GM12878 (cell line): ENCODE results near the gene PRPF18. TPM values are rescaled to one million over a fixed set of nuclear protein-coding genes. Genes with fewer than 3 reads are reported as not detected.

Experiments
- ATAC-seq: fragments of 200-7000 bp; cut with Tn5 transposase; 3 replicates; pipeline ENCODE4 v1.9.1; 2020; ENCODE audit warnings: mild to moderate bottlenecking, moderate library complexity
- BruUV-seq: library from RNA; stranded (reverse); fragments of 400-500 nt; replicated peaks from 2 replicates; lab custom pipeline; 2021; lab: Mats Ljungman, UMichigan
- CTCF ChIA-PET: fragments of 300-600 bp; sonication (Branson Sonifier 250); formaldehyde crosslinking; extraction: SDS; loops from one replicate; lab custom pipeline; 2021; ENCODE audit warnings: inconsistent platforms; lab: Yijun Ruan, JAX
- POLR2A ChIA-PET: fragments of 350-600 bp; formaldehyde crosslinking; extraction: SDS; loops from one replicate; lab custom pipeline; 2021; ENCODE audit warnings: inconsistent platforms; lab: Charles Lee
- RAD21 ChIA-PET: fragments of 300-600 bp; sonication (Branson Sonifier 250); formaldehyde crosslinking; loops from one replicate; lab custom pipeline; 2023; ENCODE audit warnings: antibody characterized with exemption; ENCODE audit not compliant: unreplicated experiment; lab: Charles Lee
- SMC1A ChIA-PET: fragments of 300-600 bp; sonication (Branson Sonifier 250); formaldehyde crosslinking; loops from one replicate; lab custom pipeline; 2023; ENCODE audit not compliant: unreplicated experiment, uncharacterized antibody; lab: Charles Lee
- DNase-seq: peaks from one replicate; pipeline ENCODE4 v3.0.0-alpha.2; 2011; ENCODE audit warnings: low read depth, low spot score
- FAIRE-seq: peaks from 3 replicates; lab custom pipeline; 2011; peaks lifted over from hg19 to GRCh38; lab: Jason Lieb, UNC
- H2AFZ ChIP-seq: 2 replicates; pipeline ENCODE4 v1.6.0; 2011; ENCODE audit warnings: low read depth, low read length, control low read depth; ENCODE audit not compliant: control insufficient read depth
- H3K27ac ChIP-seq: 2 replicates; pipeline ENCODE4 v1.5.1; 2011; ENCODE audit warnings: control low read depth; ENCODE audit not compliant: control insufficient read depth, insufficient read depth
- H3K27me3 ChIP-seq, 2 experiments: replicated peaks in 1 of 2; 2 replicates each; pipeline versions ENCODE4 v1.6.0 to v1.6.1; 2011; ENCODE audit warnings: low read length in 1 of 2; ENCODE audit not compliant: control insufficient read depth in 2 of 2, insufficient read depth in 2 of 2
- H3K36me3 ChIP-seq, 2 experiments: 2 replicates each; pipeline ENCODE4 v1.5.1; 2011; ENCODE audit warnings: low read length in 1 of 2; ENCODE audit not compliant: control insufficient read depth in 2 of 2, insufficient read depth in 2 of 2
- H3K4me1 ChIP-seq: 2 replicates; pipeline ENCODE4 v1.6.1; 2011; ENCODE audit warnings: mild to moderate bottlenecking, low read length, moderate library complexity, mixed read lengths; ENCODE audit not compliant: control insufficient read depth, insufficient read depth
- H3K4me2 ChIP-seq: 2 replicates; pipeline ENCODE4 v1.6.0; 2011; ENCODE audit warnings: control low read depth; ENCODE audit not compliant: control insufficient read depth, insufficient read depth
- H3K4me3 ChIP-seq: fragments of 200-600 bp; sonication (generic); 2 replicates; pipeline ENCODE4 v1.5.1; 2016
- H3K79me2 ChIP-seq: 2 replicates; pipeline ENCODE4 v1.6.0; 2011; ENCODE audit warnings: low read length; ENCODE audit not compliant: control insufficient read depth, insufficient read depth
- H3K9ac ChIP-seq: 2 replicates; pipeline ENCODE4 v1.8.0; 2011; ENCODE audit warnings: low read length, control low read depth, mixed read lengths; ENCODE audit not compliant: control insufficient read depth, insufficient read depth
- H3K9me3 ChIP-seq: replicated peaks from 3 replicates; pipeline ENCODE4 v1.5.1; 2011; ENCODE audit warnings: mild to moderate bottlenecking, low read length; ENCODE audit not compliant: control insufficient read depth, insufficient read depth
- H4K20me1 ChIP-seq: 2 replicates; pipeline ENCODE4 v1.6.0; 2011; ENCODE audit not compliant: control insufficient read depth, insufficient read depth
- FOXK2 ChIP-seq: fragments of 450-650 bp; IDR thresholded peaks from 2 replicates; pipeline ENCODE4 v1.6.1; 2017; ENCODE audit warnings: mild to moderate bottlenecking, moderate library complexity
- KAT2A ChIP-seq: conservative IDR thresholded peaks from 2 replicates; pipeline ENCODE4 v1.6.1; 2011; ENCODE audit warnings: low read depth, low read length; ENCODE audit not compliant: control insufficient read depth
- MTA2 ChIP-seq: fragments of 450-650 bp; IDR thresholded peaks from 2 replicates; pipeline ENCODE4 v1.6.1; 2016; ENCODE audit warnings: low read depth, mild to moderate bottlenecking, moderate library complexity
- MXI1 ChIP-seq: fragments of 150-350 bp; IDR thresholded peaks from 2 replicates; pipeline ENCODE4 v1.6.1; 2011; ENCODE audit warnings: low read depth, mild to moderate bottlenecking, inconsistent platforms, low read length, improper control_type of control experiment
- NR2C2 ChIP-seq: IDR thresholded peaks from 2 replicates; pipeline ENCODE4 v1.6.1; 2011; ENCODE audit warnings: borderline replicate concordance, low read depth; ENCODE audit not compliant: control insufficient read depth, insufficient read length
- RFX5 ChIP-seq: IDR thresholded peaks from 2 replicates; pipeline ENCODE4 v1.6.1; 2011; ENCODE audit warnings: low read depth, low read length, improper control_type of control experiment
- SMC3 ChIP-seq: IDR thresholded peaks from 2 replicates; pipeline ENCODE4 v1.6.1; 2011; ENCODE audit warnings: low read length, improper control_type of control experiment, borderline replicate concordance
- WGBS: methylation state at CpG from one replicate; pipeline ENCODE4 v1.1.6; 2016; ENCODE audit warnings: low lambda C conversion rate; ENCODE audit not compliant: insufficient replicate concordance, insufficient coverage; ENCODE audit errors: missing lambda C conversion rate; 5-methylcytosine and 5-hydroxymethylcytosine counted together
- in situ Hi-C: fragments of 300-500 bp; cut with MboI; formaldehyde crosslinking; loops from 9 replicates; pipeline ENCODE4 v1.14.3; 2018; ENCODE audit warnings: mixed read lengths
- intact Hi-C: fragments of 100-400 bp; cut with micrococcal nuclease; formaldehyde crosslinking; loops from one replicate; pipeline ENCODE4 v1.14.2; 2022; ENCODE audit not compliant: unreplicated experiment
- polyA plus RNA-seq, 11 experiments: library from polyadenylated mRNA; depleted of rRNA in 4 of 11; unstranded in 6 of 11; stranded (reverse) in 5 of 11; fragments of >200 nt; fragmentation: Nextera tagmentation in 4 of 11; fragmentation: Illumina TruSeq in 1 of 11; extraction: Ambion mirVana in 4 of 11; extraction: Trizol in 1 of 11; gene quantifications; 1 replicate in 1 of 11; 2 replicates in 10 of 11; pipeline versions ENCODE4 v1.2.1 to v1.2.3, GENCODE V29; 2011 to 2016; ENCODE audit warnings: inconsistent platforms in 2 of 11, missing spikeins in 2 of 11, low read depth in 1 of 11
- total RNA-seq, 4 experiments: library from RNA; depleted of rRNA in 3 of 4; stranded (reverse); fragments of >200 nt in 3 of 4; fragmentation: Illumina TruSeq in 1 of 4; extraction: Trizol in 1 of 4; gene quantifications; 2 replicates each; pipeline versions ENCODE4 v1.2.1 to v1.2.3, GENCODE V29; 2013 to 2021
- TF ChIP-seq, protein P1 (sequence below): fragments of 450-650 bp; IDR thresholded peaks from 2 replicates; pipeline ENCODE4 v1.6.1; 2016; ENCODE audit warnings: mild to moderate bottlenecking
- TF ChIP-seq, protein P2 (sequence below): fragments of 150-350 bp; IDR thresholded peaks from 2 replicates; pipeline ENCODE4 v1.6.1; 2016; ENCODE audit warnings: low read depth, low read length
- TF ChIP-seq, protein P3 (sequence below): fragments of 450-650 bp; IDR thresholded peaks from 2 replicates; pipeline ENCODE4 v1.6.1; 2017; ENCODE audit warnings: mild to moderate bottlenecking, low read depth, inconsistent platforms; ENCODE audit not compliant: poor library complexity, severe bottlenecking
- TF ChIP-seq, protein P4 (sequence below), 3 experiments: IDR thresholded peaks in 2 of 3; conservative IDR thresholded peaks in 1 of 3; 2 replicates each; pipeline ENCODE4 v1.5.1; 2011; ENCODE audit warnings: low read depth in 3 of 3, low read length in 3 of 3, mild to moderate bottlenecking in 3 of 3, control low read depth in 2 of 3, moderate library complexity in 2 of 3, inconsistent platforms in 1 of 3, mixed read lengths in 1 of 3; ENCODE audit not compliant: control insufficient read depth in 2 of 3, insufficient read depth in 1 of 3; ENCODE audit errors: extremely low read depth in 1 of 3
- TF ChIP-seq, protein P5 (sequence below): fragments of 450-650 bp; IDR thresholded peaks from 2 replicates; pipeline ENCODE4 v1.6.1; 2017; ENCODE audit warnings: mild to moderate bottlenecking

PRPF18 gene
- total and polyA plus RNA-seq, 10 of the 15 experiments (the other 5 are each of a cell fraction or from before 2014, with no cell fraction given) = 15.6 to 35.8 (median 28.8) TPM

DNA sequence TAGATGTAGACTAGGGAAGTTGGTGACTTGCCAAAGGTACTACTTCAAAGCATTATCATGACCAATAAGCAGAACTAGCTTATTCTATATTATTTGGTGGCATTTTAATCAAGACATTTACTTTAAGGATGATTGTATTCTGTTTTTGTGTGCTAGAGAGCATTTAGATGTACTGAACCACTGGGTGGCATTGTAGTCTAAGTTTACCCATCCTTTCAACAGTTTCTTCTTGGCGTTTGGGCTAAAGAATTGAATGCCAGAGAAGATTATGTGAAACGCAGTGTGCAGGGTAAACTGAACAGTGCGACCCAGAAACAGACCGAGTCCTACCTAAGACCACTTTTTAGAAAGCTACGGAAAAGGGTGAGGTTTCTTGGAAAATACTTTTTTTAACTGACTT lies 26.8 kb downstream of the PRPF18 start:
- no peak overlapping the region for H3K4me3 ChIP-seq
- intact Hi-C loops (loop anchor here (1.0 kb wide), 1 partner anchor 165 kb away; no protein-coding TSS in a partner anchor), in situ Hi-C loops (no loop called here)
- peaks cover 0 to 28% of the 10 kb centered on the region in 2 experiments; a peak in 3 of 4 replicates for H3K36me3 ChIP-seq
- no peaks in the 10 kb centered on the region for H3K9me3 ChIP-seq
- 80% methylated on average over 5 of the region's 5 CpGs for WGBS
- no peak overlapping the region for H2AFZ ChIP-seq
- H3K9ac ChIP-seq = no peak overlapping the region
- ChIA-PET SMC1A (interaction anchor here (0.8 to 1.5 kb wide), 4 partner anchors 8 to 164 kb away, joined by 3 to 5 read pairs (median 4); no protein-coding TSS in a partner anchor), CTCF (interaction anchor here (0.6 to 3.7 kb wide), 13 partner anchors 9 to 1349 kb away, joined by 3 to 19 read pairs (median 4); no protein-coding TSS in a partner anchor), POLR2A (no interaction called here), RAD21 (no interaction called here)
- no peaks in the 10 kb centered on the region for H3K4me1 ChIP-seq
- no peaks in the 10 kb centered on the region for H3K27me3 ChIP-seq
- H3K4me2 ChIP-seq = no peak overlapping the region
- H4K20me1 ChIP-seq = no peaks in the 10 kb centered on the region
- no peak overlapping the region for H3K27ac ChIP-seq
- DNase-seq = no peak
- FAIRE-seq = no peak
- H3K79me2 ChIP-seq = no peaks in the 10 kb centered on the region
- no TSS peak for BruUV-seq
- ATAC-seq = peak; percentile 33; the same call in 2 of the 3 replicates
- TF ChIP-seq FOXK2 = no peak
- TF ChIP-seq SMC3 = peak; percentile 29; the same call in 1 of the 2 replicates
- TF ChIP-seq, protein P1, sequence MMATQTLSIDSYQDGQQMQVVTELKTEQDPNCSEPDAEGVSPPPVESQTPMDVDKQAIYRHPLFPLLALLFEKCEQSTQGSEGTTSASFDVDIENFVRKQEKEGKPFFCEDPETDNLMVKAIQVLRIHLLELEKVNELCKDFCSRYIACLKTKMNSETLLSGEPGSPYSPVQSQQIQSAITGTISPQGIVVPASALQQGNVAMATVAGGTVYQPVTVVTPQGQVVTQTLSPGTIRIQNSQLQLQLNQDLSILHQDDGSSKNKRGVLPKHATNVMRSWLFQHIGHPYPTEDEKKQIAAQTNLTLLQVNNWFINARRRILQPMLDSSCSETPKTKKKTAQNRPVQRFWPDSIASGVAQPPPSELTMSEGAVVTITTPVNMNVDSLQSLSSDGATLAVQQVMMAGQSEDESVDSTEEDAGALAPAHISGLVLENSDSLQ = no peak
- TF ChIP-seq, protein P2, sequence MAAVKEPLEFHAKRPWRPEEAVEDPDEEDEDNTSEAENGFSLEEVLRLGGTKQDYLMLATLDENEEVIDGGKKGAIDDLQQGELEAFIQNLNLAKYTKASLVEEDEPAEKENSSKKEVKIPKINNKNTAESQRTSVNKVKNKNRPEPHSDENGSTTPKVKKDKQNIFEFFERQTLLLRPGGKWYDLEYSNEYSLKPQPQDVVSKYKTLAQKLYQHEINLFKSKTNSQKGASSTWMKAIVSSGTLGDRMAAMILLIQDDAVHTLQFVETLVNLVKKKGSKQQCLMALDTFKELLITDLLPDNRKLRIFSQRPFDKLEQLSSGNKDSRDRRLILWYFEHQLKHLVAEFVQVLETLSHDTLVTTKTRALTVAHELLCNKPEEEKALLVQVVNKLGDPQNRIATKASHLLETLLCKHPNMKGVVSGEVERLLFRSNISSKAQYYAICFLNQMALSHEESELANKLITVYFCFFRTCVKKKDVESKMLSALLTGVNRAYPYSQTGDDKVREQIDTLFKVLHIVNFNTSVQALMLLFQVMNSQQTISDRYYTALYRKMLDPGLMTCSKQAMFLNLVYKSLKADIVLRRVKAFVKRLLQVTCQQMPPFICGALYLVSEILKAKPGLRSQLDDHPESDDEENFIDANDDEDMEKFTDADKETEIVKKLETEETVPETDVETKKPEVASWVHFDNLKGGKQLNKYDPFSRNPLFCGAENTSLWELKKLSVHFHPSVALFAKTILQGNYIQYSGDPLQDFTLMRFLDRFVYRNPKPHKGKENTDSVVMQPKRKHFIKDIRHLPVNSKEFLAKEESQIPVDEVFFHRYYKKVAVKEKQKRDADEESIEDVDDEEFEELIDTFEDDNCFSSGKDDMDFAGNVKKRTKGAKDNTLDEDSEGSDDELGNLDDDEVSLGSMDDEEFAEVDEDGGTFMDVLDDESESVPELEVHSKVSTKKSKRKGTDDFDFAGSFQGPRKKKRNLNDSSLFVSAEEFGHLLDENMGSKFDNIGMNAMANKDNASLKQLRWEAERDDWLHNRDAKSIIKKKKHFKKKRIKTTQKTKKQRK = no peak
- TF ChIP-seq NR2C2 = no peak
- no peak for TF ChIP-seq MXI1
- TF ChIP-seq, protein P3, sequence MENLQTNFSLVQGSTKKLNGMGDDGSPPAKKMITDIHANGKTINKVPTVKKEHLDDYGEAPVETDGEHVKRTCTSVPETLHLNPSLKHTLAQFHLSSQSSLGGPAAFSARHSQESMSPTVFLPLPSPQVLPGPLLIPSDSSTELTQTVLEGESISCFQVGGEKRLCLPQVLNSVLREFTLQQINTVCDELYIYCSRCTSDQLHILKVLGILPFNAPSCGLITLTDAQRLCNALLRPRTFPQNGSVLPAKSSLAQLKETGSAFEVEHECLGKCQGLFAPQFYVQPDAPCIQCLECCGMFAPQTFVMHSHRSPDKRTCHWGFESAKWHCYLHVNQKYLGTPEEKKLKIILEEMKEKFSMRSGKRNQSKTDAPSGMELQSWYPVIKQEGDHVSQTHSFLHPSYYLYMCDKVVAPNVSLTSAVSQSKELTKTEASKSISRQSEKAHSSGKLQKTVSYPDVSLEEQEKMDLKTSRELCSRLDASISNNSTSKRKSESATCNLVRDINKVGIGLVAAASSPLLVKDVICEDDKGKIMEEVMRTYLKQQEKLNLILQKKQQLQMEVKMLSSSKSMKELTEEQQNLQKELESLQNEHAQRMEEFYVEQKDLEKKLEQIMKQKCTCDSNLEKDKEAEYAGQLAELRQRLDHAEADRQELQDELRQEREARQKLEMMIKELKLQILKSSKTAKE = no peak
- no peak for TF ChIP-seq MTA2
- TF ChIP-seq KAT2A = no peak
- TF ChIP-seq, protein P4, sequence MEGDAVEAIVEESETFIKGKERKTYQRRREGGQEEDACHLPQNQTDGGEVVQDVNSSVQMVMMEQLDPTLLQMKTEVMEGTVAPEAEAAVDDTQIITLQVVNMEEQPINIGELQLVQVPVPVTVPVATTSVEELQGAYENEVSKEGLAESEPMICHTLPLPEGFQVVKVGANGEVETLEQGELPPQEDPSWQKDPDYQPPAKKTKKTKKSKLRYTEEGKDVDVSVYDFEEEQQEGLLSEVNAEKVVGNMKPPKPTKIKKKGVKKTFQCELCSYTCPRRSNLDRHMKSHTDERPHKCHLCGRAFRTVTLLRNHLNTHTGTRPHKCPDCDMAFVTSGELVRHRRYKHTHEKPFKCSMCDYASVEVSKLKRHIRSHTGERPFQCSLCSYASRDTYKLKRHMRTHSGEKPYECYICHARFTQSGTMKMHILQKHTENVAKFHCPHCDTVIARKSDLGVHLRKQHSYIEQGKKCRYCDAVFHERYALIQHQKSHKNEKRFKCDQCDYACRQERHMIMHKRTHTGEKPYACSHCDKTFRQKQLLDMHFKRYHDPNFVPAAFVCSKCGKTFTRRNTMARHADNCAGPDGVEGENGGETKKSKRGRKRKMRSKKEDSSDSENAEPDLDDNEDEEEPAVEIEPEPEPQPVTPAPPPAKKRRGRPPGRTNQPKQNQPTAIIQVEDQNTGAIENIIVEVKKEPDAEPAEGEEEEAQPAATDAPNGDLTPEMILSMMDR (IDR thresholded peaks at IDR 0.05 in 2 of 3, conservative IDR thresholded peaks at IDR 0.05 in 1 of 3; ENCODE audit: control insufficient read depth in 2 of 3, extremely low read depth in 1 of 3, insufficient read depth in 1 of 3, low read depth in 3 of 3, low read length in 3 of 3) = peak; percentile 7 to 25 (median 23); a peak in 2 of 6 replicates
- no peak for TF ChIP-seq RFX5
- TF ChIP-seq, protein P5, sequence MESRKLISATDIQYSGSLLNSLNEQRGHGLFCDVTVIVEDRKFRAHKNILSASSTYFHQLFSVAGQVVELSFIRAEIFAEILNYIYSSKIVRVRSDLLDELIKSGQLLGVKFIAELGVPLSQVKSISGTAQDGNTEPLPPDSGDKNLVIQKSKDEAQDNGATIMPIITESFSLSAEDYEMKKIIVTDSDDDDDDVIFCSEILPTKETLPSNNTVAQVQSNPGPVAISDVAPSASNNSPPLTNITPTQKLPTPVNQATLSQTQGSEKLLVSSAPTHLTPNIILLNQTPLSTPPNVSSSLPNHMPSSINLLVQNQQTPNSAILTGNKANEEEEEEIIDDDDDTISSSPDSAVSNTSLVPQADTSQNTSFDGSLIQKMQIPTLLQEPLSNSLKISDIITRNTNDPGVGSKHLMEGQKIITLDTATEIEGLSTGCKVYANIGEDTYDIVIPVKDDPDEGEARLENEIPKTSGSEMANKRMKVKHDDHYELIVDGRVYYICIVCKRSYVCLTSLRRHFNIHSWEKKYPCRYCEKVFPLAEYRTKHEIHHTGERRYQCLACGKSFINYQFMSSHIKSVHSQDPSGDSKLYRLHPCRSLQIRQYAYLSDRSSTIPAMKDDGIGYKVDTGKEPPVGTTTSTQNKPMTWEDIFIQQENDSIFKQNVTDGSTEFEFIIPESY = no peak
